ENCODE data around the gene METTL4.

Gene METTL4

DNA sequence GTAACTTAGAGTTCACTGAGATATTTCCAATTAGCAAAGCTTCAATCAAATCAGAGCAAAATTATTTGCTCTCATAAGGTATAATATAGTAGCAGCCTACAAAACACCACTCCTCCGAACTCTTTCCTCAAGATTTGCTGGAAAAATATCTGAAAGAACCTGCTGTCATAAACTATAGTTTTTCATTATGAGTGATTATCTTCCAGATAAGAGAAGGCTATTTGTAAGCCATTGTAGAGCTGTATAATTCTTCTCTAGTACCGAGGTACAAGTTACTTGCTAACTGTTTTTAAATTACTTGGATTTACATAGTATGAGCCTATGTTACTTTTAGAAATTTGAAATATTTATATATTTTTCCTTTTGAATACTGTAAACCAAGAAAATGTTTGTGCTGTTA lies 2.1 kb upstream of the METTL4 start:
- Mint-ChIP-seq H3K4me3 (peak overlapping the region; percentile 99), H3K36me3 (ENCODE audit: low read depth) (peaks cover 29% of the 10 kb centered on the region), H3K27ac (peak overlapping the region; percentile 98), H3K9me3 (no peaks in the 10 kb centered on the region), H3K4me1 (ENCODE audit: low read depth) (peaks cover 49% of the 10 kb centered on the region), H3K27me3 (ENCODE audit: low read depth) (no peaks in the 10 kb centered on the region)

DNA sequence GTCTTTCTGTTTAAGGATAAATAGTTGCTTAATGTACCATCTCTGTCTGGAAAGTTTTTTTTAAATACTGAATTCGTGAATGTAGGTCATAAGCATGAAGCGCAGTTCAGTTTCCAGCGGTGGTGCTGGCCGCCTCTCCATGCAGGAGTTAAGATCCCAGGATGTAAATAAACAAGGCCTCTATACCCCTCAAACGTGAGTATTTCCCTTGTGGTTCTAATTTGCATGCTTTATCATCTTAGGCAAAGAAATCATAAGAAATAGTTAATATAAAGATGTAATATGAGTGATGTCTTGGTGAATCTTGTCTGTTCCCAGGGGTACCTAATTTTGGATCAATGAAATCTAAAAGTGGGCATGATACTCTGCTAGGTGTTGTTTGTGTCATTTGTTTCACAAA lies 1.6 kb upstream of the METTL4 start:
- H3K27me3 Mint-ChIP-seq (ENCODE audit: low read depth): no peaks in the 10 kb centered on the region
- H3K4me1 Mint-ChIP-seq (ENCODE audit: low read depth): peaks cover 46% of the 10 kb centered on the region
- H3K36me3 Mint-ChIP-seq (ENCODE audit: low read depth): peaks cover 24% of the 10 kb centered on the region
- H3K9me3 Mint-ChIP-seq: no peaks in the 10 kb centered on the region
- H3K4me3 Mint-ChIP-seq: peak overlapping the region; percentile 99
- peak overlapping the region; percentile 98 for H3K27ac Mint-ChIP-seq

DNA sequence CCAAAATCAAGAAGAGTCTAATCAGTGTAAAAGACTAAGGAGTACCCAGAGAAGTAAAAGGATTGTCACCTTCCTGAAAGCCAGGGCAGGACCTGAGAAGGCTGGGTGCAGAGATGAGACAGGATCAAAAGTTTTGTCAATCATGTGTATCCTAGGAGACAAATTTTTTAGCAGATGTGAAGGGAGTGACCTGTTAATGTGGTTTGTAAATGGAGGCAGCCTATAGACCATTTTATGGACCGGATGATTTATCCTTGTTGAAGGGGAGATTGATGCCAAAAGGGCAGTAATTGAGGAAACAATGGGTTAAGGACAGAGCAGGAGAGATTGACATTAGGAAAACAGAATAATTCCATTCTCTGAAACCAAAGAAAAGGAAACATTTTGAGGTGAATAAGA lies 865 bp upstream of the METTL4 start:
- Mint-ChIP-seq H3K27me3 (ENCODE audit: low read depth) (no peaks in the 10 kb centered on the region), H3K4me1 (ENCODE audit: low read depth) (peaks cover 47% of the 10 kb centered on the region), H3K27ac (peak overlapping the region; percentile 98), H3K9me3 (no peaks in the 10 kb centered on the region), H3K4me3 (peak overlapping the region; percentile 99), H3K36me3 (ENCODE audit: low read depth) (peaks cover 21% of the 10 kb centered on the region)

DNA sequence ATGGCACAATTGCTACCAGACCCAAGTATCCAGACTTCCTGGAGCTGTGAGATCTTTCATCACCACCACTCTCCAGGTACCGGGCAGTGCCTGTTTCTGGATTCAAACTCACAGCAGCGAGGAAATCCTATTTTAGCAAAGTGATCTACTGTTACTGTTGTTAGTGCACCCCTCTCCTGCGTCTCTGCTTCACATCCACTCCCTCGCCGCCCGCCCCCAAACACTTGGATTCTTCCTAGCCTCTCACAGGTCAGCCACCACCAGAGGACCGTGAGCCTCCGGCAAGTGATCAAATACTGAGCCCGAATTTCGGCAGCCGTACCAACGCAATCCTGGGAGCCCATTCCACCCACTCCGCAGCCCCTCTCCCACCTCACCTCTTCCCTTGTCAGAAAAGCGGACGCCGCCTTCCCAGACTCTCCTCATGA lies 519 bp downstream of the METTL4 start:
- peak overlapping the region; percentile 99 for H3K4me3 Mint-ChIP-seq
- H3K27ac Mint-ChIP-seq: peak overlapping the region; percentile 98
- no peaks in the 10 kb centered on the region for H3K9me3 Mint-ChIP-seq
- H3K36me3 Mint-ChIP-seq (ENCODE audit: low read depth): peaks cover 22% of the 10 kb centered on the region
- H3K4me1 Mint-ChIP-seq (ENCODE audit: low read depth): peaks cover 44% of the 10 kb centered on the region
- H3K27me3 Mint-ChIP-seq (ENCODE audit: low read depth): no peaks in the 10 kb centered on the region

DNA sequence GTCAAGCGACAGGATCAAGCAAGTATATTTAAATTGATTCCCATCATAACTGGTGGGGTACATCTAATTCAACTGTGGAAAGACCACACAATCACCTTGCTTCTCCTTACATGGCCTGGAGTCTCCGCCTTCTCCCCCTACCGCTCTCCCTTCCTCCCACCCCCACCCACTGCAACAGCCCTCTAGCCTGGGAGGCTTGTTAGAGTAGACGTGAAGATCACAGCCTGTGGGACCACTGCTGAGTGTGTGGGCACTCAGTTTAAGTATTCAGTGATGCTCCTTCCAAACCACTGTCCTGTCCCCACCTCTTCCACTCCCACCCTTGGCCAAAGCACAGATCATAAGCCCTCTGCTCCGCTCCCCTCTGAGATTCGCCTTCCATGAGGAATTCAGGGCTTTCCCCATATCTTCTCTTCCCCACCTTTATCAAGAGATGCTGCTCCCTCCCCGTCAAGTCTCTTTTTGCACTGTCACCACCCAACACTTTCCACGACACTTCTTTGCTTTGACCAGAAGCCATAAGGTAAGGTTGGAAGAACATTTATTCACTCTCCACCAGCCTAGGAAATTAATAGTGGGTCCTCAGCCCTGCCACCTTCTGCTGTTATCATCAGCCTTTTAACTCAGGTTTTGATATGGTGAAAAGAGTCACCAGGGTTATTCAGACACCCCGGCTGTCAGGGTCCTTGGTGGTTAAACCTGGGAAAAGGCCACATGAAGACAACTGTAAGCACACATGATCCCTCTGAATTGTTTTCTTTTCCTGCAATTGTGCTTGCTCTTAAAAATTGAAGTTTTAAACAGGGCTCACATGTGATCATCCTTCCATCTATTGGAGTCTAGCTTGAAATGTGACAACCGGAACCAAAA lies 1.7 kb downstream of the METTL4 start:
- Mint-ChIP-seq H3K36me3 (ENCODE audit: low read depth) (peaks cover 27% of the 10 kb centered on the region), H3K4me1 (ENCODE audit: low read depth) (peaks cover 43% of the 10 kb centered on the region), H3K27me3 (ENCODE audit: low read depth) (no peaks in the 10 kb centered on the region), H3K9me3 (no peaks in the 10 kb centered on the region), H3K4me3 (peak overlapping the region; percentile 99), H3K27ac (no peak overlapping the region)

DNA sequence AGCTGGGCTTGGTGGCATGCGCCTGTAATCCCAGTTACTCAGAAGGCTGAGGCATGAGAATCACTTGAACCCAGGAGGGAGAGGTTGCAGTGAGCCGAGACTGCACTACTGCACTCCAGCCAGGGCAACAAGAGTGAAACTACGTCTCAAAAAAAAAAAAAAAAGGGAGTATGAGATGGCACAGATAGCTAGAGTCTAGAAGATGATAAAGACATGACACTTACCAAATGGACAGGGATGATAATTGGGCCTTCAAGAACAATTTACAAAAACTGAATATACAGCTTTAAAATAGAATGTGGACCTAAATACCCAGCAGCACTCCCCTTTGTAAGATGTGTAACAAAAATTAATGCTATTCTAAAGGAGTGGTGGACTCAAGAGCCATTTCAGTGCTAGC lies 2.7 kb downstream of the METTL4 start:
- no peak overlapping the region for H3K27ac Mint-ChIP-seq
- no peaks in the 10 kb centered on the region for H3K27me3 Mint-ChIP-seq (ENCODE audit: low read depth)
- peaks cover 26% of the 10 kb centered on the region for H3K36me3 Mint-ChIP-seq (ENCODE audit: low read depth)
- H3K4me1 Mint-ChIP-seq (ENCODE audit: low read depth): peaks cover 38% of the 10 kb centered on the region
- H3K9me3 Mint-ChIP-seq: no peaks in the 10 kb centered on the region
- H3K4me3 Mint-ChIP-seq: no peak overlapping the region

DNA sequence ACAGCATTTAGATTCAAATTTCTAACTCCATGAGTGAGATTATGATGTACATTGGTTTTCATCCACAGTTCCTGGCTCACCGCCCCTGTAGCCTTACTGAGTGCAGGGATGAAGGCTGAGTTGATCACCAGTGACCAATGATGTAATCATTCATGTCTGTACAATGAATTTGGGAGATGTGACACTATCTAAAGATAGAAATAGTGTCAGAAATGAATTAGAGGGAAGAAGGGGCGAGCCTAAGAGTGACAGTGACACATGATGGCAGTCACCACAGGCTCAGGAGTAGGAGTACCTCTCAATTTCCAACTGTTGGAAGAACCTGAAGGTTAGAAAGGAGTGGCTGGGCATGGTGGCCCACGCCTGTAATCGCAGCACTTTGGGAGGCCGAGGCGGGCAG lies 3.2 kb downstream of the METTL4 start:
- H3K27me3 Mint-ChIP-seq (ENCODE audit: low read depth): no peaks in the 10 kb centered on the region
- H3K9me3 Mint-ChIP-seq: no peaks in the 10 kb centered on the region
- no peak overlapping the region for H3K27ac Mint-ChIP-seq
- peaks cover 25% of the 10 kb centered on the region for H3K36me3 Mint-ChIP-seq (ENCODE audit: low read depth)
- H3K4me1 Mint-ChIP-seq (ENCODE audit: low read depth): peaks cover 36% of the 10 kb centered on the region
- H3K4me3 Mint-ChIP-seq: no peak overlapping the region

DNA sequence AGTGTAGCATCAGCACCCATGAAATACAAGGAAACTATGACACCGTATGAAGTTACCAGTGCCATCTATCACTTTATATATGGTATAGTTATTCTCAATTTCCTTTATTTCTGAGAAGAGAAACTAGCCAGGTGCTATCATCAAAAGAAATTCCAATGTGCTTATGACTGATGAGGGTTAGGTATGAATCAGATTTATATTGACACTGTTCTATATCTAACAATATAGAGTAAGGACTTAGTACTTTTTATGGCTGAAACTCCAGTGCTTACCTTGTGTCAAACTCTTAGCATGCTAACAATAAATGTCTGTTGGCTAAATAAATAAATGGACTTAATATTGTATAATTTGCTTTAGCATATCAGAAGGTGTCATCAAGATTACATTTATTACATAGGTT lies 6.9 kb downstream of the METTL4 start:
- Mint-ChIP-seq H3K27ac (no peak overlapping the region), H3K4me3 (no peak overlapping the region), H3K9me3 (no peaks in the 10 kb centered on the region), H3K4me1 (ENCODE audit: low read depth) (peaks cover 19% of the 10 kb centered on the region), H3K27me3 (ENCODE audit: low read depth) (no peaks in the 10 kb centered on the region), H3K36me3 (ENCODE audit: low read depth) (peaks cover 27% of the 10 kb centered on the region)

DNA sequence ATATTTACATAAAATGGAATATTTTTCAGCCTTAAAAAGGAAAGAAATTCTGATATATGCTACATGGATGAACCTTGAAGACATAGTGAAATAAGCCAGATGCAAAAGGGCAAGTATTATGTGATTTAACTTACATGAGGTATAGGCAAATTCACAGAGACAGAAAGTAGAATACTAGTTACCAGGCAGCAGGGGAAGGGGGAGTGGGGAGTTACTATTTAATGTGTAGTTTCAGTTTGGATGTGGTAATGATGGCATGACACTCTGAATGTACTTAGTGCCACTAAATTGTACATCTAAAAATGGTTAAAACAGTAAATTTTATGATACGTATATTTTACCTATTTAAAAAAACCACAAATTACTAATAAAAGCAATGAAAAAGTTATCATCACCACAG lies 12.1 kb downstream of the METTL4 start:
- peaks cover 3% of the 10 kb centered on the region for H3K4me1 Mint-ChIP-seq (ENCODE audit: low read depth)
- H3K27ac Mint-ChIP-seq: no peak overlapping the region
- no peaks in the 10 kb centered on the region for H3K9me3 Mint-ChIP-seq
- H3K4me3 Mint-ChIP-seq: no peak overlapping the region
- no peaks in the 10 kb centered on the region for H3K27me3 Mint-ChIP-seq (ENCODE audit: low read depth)
- peaks cover 13% of the 10 kb centered on the region for H3K36me3 Mint-ChIP-seq (ENCODE audit: low read depth)

DNA sequence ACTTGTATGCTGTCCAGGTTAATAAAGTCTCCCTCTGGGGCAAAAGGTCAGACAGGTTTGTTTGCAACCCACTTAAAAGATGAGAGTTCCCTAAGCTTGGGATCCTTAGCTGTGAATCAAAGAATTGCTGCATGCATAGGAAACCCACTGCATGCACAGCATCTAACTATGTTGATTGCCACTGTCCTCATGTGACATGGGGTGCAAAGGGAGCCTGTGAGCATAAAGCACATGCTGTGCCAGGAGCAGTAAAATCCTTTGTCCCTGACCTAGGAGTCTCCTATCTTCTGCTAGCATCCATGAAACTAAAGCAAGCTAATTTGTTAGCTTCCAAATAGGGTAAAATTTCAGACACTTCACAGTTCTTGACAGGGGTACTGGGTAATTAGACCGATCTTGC lies 13.8 kb downstream of the METTL4 start:
- peaks cover 6% of the 10 kb centered on the region for H3K36me3 Mint-ChIP-seq (ENCODE audit: low read depth)
- H3K27me3 Mint-ChIP-seq (ENCODE audit: low read depth): no peaks in the 10 kb centered on the region
- H3K4me3 Mint-ChIP-seq: no peak overlapping the region
- peaks cover 2% of the 10 kb centered on the region for H3K4me1 Mint-ChIP-seq (ENCODE audit: low read depth)
- no peaks in the 10 kb centered on the region for H3K9me3 Mint-ChIP-seq
- H3K27ac Mint-ChIP-seq: no peak overlapping the region

DNA sequence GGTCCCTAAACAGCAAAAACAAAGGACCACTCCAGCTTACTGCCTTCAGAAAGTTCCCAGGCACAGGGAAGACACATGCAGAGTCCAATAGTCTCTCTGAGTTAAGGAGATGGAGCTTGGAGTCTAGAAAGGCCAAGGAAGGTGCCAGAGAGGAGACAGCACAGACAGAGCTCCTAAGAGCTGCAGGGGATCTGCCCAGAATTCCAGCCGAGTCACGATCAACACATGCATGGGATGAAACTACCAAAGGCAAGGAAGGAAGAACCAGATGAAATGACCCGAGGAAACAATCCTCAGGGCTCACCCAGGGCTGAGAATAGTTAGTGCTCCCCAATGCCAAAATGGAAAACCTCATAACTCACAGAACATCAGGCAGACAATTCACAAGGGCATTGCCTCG lies 15.4 kb downstream of the METTL4 start:
- Mint-ChIP-seq H3K27ac (no peak overlapping the region), H3K4me1 (ENCODE audit: low read depth) (peaks cover 2% of the 10 kb centered on the region), H3K4me3 (no peak overlapping the region), H3K36me3 (ENCODE audit: low read depth) (peaks cover 5% of the 10 kb centered on the region), H3K9me3 (no peaks in the 10 kb centered on the region), H3K27me3 (ENCODE audit: low read depth) (no peaks in the 10 kb centered on the region)

DNA sequence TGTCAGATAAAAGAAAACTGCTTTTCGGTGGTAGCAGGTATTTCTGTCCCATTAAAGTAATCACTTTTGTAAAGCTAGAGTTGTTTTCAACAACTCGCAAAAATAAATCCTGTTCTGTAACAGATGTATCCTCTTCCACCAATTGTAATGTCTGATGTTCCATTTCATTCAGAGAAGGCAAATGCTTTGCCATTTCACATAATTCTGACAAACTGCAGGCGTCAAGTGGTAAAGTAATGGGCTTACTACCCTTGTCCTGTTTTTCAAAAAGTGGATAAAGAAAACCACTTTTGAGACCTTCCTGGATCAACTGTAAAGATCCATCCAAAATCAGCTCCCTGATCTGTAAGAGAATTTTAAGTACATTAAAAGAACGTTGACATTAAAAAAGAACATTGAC lies 16.6 kb downstream of the METTL4 start:
- no peaks in the 10 kb centered on the region for H3K27me3 Mint-ChIP-seq (ENCODE audit: low read depth)
- H3K4me3 Mint-ChIP-seq: no peak overlapping the region
- no peaks in the 10 kb centered on the region for H3K9me3 Mint-ChIP-seq
- H3K27ac Mint-ChIP-seq: no peak overlapping the region
- peaks cover 8% of the 10 kb centered on the region for H3K36me3 Mint-ChIP-seq (ENCODE audit: low read depth)
- H3K4me1 Mint-ChIP-seq (ENCODE audit: low read depth): peaks cover 2% of the 10 kb centered on the region

DNA sequence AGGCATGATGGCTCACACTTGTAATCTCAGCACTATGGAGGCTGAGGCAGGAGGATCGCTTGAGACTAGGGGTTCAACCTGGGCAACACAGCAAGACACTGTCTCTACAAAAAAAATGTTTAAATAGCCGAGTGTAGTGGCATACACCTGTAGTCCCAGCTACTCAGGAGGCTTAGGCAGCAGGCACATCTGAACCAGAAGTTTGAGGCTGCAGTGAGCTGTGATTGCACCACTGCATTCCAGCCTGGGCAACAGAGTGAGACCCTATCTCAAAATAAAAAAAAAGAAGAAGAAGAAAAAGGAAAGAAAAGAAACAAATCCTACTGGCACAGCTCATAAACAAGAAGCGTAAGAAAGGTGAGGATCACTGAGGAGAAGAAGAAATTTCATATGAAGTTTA lies 19.9 kb downstream of the METTL4 start:
- Mint-ChIP-seq H3K27ac (no peak overlapping the region), H3K4me3 (no peak overlapping the region), H3K4me1 (ENCODE audit: low read depth) (no peaks in the 10 kb centered on the region), H3K9me3 (no peaks in the 10 kb centered on the region), H3K27me3 (ENCODE audit: low read depth) (no peaks in the 10 kb centered on the region), H3K36me3 (ENCODE audit: low read depth) (peaks cover 20% of the 10 kb centered on the region)

DNA sequence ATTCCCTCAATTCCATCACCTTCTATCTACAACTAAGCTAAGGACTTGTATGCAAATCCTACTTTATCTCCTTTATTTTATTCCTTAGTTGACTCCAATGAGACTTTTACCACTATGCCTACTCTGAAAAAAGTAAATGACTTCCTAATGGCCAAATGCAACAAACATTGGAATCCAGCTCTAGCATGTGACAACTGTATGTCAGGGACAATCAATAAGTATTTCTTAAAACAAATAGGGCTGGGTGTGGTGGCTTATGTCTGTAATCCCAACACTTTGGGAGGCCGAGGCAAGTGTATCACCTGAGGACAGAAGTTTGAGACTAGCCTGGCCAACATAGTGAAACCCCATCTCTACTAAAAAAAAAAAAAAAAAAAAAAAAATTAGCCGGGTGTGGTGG lies 21.8 kb downstream of the METTL4 start:
- Mint-ChIP-seq H3K27ac (no peak overlapping the region), H3K9me3 (no peaks in the 10 kb centered on the region), H3K4me1 (ENCODE audit: low read depth) (peaks cover 1% of the 10 kb centered on the region), H3K4me3 (no peak overlapping the region), H3K27me3 (ENCODE audit: low read depth) (no peaks in the 10 kb centered on the region), H3K36me3 (ENCODE audit: low read depth) (peaks cover 25% of the 10 kb centered on the region)

DNA sequence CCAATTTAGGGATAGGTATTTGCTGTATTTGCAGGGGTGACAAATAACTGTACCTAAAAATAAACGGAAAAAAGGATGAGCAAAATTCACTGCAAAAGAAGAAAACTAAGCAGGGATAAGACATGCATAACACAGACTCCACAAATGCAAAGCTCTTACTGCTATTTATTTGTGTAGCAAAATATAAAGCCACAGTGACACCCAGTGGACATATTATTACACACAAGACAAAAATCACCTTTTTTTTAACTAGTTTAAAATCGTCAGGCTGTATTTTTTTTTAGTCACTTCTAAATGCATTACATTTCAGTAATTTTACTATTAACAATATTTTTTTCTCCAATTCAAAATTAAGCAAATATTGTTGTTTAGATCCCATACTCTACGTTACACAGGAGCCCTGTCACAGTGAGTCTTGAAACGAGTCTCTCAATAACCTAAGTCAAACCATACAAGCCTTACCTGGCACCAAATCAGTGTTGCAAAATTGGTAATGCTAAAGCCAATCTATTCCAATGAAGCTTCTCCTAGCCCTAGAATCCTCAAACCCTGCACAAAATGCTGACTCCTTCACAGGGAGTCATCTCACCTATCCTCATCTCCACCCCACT lies 23.7 kb downstream of the METTL4 start:
- Mint-ChIP-seq H3K9me3 (no peaks in the 10 kb centered on the region), H3K4me1 (ENCODE audit: low read depth) (peaks cover 1% of the 10 kb centered on the region), H3K36me3 (ENCODE audit: low read depth) (peaks cover 25% of the 10 kb centered on the region), H3K27ac (no peak overlapping the region), H3K4me3 (no peak overlapping the region), H3K27me3 (ENCODE audit: low read depth) (no peaks in the 10 kb centered on the region)
